NCI-H524 treated with DMSO at 0.1 percent for 48 hours (cell line): ENCODE measurements around the gene ZCWPW1.
"Not testable (repeated sequence)": the region's sequence is repeated elsewhere in the genome, so short reads cannot be mapped to it uniquely, and the experiment has no call there.

Experiments
- DNase-seq: peaks from one replicate; lab custom pipeline; 2025; lab: John Stamatoyannopoulos, UW

ZCWPW1 gene

DNA sequence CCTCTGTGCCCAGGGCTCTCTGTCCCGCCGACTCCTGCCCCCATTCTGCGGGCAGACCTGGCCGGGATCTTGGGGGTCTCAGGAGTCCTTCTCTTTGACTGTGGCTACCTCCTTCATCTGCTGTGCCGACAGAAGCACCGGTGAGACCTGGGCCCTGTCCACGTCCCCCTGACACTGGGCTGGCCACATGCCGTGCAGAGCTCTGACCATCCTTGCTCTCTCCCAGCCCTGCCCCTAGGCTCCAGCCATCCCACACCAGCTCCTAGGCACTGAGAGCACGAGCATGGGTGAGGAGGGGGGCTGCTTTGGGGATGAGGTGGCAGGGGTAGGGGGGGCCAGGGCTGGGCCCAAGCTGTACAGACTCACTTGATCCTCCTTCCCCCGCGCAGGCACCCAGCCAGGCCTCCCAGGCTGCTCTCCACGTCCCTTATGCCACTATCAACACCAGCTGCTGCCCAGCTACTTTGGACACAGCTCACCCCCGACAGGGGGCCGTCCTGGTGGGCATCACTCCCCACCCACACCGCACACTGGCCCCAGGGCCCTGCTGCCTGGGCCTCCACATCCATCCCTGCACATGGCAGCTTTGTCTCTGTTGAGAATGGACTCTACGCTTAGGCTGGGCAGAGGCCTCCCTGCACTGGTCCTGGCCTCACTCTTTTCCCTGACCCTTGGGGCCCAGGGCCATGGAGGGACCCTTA is 75.4 kb downstream of the ZCWPW1 start:
- DNase-seq, result no peak

DNA sequence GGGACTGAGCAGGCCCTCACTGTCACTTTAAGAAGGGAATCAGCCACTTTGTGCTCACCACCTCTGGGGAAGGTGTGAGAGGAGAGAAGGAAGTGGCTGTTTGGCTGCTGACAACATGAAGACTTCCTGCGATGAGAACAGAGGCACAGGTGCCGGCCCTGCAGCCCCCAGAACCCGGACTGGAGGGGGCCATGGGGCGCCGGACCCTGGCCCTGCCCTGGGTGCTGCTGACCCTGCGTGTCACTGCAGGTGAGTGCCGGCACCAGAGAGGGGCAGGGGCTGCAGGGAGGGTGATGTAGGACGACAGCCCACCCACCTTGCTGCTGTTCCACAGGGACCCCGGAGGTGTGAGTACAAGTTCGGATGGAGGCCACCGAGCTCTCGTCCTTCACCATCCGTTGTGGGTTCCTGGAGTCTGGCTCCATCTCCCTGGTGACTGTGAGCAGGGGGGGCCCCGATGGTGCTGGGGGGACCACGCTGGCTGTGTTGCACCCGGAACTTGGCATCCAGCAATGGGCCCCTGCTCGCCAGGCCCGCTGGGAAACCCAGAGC is 76.2 kb downstream of the ZCWPW1 start:
- not testable (repeated sequence) for DNase-seq

DNA sequence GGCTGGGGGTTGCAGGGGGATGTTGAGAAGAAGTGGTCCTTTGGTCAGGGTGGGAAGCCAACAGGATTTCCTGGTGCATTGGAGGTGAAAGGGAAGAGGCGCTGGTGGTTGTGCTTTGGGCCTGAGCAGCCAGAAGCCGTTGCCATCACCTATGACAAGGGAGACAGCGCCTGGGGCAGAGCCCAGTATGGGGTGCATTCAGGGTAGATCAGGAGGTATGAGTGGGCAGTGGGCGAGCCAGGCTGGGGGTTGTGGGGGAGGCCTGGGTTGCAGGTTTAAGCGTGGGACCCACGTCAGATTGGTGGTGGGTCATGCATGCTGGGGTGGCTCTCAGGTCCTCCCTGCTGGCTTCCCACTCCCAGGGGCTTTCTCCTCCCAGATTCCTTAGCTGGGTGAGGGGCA is 76.8 kb downstream of the ZCWPW1 start:
- DNase-seq, result no peak
